GM18498 (cell line): ENCODE data around the gene PPARA.

ENCODE experiments used
- ATAC-seq: cut with Tn5 transposase; IDR thresholded peaks from one replicate; pipeline ENCODE4 v1.9.1; 2021; ENCODE audit warnings: mild to moderate bottlenecking, moderate library complexity; ENCODE audit not compliant: unreplicated experiment

Gene PPARA

DNA sequence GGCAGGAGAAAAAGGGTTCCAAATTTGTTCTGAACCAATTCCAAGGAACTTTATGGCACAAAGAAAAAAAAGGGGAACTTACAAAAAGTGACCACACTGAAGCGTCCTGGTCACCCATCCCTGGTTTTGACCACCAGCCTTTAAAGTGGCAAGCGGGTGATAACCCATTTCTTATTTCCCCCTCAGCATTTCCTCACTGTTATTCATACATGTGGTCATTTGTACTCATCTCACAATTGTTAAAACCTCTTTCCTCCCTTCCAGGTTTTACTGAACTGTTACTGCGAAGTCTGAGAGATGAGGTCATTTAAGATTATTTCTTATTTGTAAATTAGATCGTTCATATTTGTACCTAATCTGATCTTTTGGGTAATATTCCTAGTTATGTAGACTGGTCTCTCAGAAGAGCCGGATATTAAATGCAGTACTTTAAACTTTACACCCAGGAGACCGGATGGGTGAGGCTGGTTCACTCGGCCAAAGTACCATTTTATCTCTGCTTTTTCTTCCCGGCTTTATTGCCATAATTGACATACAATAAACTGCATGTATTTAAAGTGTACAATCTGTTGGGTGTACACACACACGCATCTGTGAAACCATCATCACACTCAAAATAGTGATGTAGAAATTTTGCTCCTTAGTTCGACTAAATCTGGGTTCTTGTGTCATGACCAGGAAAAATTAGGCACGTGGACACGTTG lies 52.7 kb downstream of the PPARA start:
- ATAC-seq: no peak

DNA sequence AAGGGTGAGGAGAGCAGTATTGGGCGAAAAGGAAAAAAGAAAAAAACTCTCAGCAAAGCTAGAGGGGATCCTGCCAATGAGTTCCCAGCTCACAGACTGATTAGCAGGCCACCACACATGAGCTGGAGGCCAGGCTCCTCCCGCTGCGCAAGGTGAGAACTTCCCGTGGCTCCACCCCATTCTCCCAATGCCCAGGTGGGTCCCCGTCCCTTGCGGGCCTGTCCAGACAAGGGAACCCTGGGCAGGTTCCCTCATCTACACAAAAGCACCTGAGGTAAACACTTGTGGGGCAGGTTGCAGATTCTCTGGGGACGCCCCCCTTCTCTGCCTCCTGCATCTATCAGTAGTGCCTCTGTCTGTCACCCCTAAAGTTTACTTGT lies 53.3 kb downstream of the PPARA start:
- no peak for ATAC-seq

DNA sequence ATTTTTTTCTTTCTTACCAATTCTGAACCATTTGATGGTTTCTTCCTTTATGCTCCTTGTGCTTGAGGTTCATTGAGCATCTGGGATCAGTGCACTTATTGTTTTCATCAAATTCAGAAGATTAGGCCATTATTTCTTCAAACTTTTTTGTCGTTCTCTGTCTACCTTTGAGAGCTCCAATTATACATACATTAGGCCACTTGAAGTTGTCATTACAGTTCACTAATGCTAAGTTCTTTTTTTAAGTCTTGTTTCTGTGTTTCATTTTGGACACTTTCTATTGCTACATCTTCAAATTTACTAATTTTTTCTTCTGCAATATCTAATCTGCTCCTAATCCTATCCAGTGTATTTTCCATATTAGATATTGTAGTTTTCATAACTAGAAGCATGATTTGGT lies 58.9 kb downstream of the PPARA start:
- ATAC-seq: no peak

DNA sequence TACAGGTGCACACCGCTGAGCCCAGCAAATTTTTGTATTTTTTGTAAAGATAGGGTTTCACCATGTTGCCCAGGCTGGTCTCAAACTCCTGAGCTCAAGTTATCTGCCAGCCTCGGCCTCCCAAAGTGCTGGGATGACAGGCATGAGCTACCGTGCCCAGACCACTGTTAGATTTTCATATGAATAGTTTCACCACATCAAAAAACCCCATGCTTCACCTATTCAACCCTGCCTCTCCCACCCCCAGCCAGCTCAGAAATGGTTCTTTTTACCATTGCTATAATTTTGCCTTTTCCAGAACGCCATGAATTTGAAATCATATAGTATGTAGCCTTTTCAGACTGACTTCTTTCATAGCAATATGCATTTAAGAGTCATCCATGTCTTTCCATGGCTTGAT lies 61.9 kb downstream of the PPARA start:
- ATAC-seq: no peak

DNA sequence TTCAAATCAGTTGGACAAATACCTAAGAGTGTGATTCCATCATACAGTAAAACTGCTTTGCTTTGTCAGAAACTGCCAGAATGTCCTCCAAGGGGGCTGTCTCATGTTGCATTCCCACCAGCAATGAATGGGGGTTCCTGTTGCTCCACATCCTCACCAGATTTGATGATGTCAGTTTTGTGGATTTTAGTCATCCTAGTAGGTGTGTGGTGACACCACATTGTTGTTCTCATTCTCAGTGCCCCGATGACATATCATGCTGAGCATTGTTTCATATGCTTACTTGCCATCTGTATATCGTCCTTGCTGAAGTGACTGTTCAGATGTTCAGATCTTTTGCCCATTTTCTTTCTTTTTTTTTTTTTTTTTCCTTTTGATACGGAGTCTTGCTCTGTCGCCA lies 62.7 kb downstream of the PPARA start:
- ATAC-seq: no peak

DNA sequence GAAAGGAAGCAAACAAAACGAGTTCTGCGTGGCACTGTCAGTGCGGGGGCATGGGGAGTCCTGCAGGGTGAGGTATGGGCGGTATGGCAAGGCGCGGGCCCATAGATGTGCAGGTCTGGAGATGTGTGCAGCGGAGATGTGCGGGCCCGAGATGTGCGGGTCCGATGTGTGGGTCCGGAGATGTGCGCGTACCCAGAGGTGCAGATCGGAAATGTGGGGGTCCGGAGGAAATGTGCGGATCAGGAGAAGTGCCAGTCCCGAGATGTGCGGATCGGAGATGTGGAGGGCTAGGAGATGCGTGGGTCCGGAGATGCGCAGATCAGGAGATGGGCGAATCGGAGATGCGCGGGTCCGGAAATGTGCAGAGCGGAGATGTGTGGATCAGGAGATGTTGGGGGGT lies 63.8 kb downstream of the PPARA start:
- ATAC-seq: no peak

DNA sequence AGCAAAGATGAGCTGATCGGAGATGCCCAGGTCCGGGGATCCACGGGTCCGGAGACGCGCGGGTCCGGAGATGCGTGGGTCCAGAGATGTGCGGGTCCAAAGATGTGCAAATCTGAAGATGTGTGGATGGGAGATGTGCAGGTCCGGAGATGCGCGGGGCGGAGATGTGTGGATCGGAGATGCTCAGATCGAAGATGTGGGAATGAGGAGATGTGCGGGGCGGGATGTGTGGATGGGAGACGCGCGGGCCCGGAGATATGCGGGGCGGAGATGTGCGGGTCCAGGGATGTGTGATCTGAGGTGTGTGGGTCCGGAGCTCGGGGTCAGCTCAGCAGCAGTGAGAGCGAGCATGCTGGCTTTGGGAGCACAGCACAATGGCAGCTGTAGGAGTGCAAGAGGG lies 64.3 kb downstream of the PPARA start:
- ATAC-seq: no peak

DNA sequence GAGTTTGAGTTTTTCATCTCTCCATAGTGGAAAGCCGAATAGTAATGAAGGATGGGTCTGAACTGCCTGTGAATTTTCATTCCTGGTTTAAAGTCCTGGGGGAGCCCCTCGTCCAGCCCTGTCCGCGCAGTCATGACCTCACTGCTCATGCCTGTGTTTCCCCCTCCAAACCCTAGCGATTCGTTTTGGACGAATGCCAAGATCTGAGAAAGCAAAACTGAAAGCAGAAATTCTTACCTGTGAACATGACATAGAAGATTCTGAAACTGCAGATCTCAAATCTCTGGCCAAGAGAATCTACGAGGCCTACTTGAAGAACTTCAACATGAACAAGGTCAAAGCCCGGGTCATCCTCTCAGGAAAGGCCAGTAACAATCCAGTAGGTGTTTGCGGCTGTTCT lies 69.3 kb downstream of the PPARA start:
- no peak for ATAC-seq

DNA sequence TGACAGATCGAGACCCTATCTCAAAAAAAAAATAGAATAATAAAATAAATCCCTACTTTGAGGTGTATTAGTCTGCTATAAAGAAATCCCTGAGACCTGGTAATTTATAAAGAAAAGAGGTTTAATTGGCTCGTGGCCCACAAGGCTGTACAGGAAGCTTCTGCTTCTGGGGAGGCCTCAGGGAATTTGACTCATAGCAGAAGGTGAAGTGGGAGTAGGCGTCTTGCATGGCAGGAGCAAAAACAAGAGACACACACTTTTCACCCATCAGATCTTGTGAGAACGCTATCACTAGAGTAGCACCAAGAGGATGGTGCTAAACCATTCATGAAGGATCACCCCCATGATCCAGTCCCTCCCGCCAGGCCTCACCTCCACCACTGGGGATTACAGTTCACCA lies 70.6 kb downstream of the PPARA start:
- no peak for ATAC-seq

DNA sequence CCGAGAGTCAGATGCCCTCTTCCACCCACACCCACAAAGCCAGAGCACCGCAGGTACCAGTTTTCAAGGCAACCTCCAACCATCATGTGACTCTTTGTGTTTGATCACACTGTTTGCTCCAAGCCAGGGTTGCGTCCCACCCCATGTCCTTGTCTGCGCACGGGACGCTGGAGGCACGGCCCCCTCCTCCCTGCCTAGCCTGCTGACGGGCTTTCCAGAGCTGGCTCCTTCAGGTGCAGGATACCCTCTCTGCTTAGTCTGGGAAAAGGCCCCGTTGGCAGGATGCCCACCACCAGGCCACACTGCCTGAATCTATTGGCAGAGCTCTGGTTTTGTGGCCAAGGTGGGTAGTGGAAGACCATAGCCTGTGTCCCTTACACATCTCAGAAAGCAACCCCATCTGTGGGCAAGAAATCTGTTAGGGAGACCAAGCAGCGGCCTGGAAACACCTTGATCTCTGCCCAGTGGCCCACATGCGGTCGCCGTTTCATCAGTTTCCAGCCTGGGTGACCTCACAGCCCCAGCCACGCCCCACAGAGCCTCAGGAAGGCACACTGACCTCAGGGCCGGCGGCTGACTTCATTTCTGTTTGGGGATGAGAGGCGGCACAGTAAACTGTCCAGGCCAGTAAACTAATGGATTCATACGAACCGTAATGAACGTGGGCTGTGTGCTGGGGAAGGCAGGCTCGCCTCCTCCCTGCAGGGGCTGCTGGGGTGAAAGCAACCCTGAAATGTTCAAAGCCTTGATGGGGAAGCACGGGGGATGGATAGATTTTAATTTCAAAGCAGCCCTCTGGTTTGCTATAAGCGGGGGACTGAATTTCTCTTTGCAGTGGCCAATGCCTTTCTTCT lies 73.9 kb downstream of the PPARA start:
- ATAC-seq: no peak

DNA sequence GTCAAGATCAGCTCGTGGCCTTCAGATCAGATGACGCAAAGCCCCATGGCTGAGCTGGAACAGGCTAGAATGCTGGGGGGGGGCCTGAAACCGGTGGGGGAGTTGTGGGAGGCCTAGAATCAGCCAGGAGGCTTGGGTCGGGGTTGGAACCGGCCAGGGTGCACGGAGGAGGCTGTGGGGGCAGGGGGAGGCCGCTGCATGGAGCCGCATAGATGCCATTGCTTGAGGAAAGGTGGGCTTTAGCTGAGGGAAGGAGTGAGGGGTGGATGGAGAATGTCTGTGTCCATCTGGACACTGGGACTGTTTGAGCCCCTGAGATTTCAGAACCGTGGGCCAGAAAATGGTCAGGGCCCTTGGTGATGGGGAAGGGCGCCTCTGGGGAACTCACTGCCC lies 74.6 kb downstream of the PPARA start:
- no peak for ATAC-seq

DNA sequence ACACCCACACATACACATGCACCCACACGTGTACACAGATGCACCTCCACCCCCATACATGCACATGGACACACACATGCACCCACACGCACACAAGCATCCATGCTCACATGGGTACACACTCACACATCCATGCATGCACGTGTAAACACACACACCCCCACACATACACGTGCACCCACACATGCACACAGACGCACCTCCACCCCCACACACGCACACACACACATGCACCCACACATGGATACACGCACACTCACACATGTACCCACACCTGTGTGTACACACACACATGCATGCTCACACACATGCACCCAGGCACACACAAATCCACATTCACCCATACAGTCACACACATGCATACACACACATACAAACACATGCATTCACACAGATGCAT lies 75.3 kb downstream of the PPARA start:
- no peak for ATAC-seq

DNA sequence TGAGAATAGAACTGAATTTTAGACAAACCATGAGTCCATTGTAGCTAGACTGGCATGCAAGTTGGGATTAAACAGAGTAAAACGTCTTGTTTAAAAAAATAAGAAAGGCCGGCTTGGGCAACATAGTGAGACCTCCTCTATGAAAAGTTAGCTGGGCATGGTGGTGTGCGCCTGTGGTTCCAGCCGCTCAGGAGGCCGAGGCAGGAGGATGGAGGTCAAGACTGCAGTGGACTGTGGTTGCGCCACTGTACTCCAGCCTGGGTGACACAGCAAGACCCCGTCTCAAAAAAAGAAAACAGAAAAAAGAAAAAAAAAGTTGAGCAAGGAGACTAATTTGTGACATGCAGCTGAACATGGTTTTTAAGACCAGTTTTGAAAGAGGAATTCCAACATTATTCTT lies 76.3 kb downstream of the PPARA start:
- no peak for ATAC-seq

DNA sequence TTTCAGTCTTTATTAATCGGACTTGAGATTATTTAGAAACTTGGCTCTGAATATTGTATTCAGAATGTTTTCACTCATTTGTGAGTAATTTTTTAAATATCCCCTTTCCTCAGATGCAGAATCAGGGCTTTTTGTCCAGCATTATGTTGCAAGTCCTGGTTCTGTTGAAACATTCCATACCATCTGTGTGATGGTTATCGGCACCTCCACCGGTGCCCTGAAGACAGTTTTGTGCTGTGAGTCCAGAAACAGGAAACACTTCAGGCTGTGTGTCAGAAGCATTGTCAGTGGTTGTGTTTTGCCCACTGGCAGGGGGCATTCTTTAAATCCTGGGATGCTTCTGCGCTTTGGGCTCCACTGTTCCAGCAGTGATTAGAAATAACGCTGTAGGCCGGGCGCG lies 79.4 kb downstream of the PPARA start:
- no peak for ATAC-seq

DNA sequence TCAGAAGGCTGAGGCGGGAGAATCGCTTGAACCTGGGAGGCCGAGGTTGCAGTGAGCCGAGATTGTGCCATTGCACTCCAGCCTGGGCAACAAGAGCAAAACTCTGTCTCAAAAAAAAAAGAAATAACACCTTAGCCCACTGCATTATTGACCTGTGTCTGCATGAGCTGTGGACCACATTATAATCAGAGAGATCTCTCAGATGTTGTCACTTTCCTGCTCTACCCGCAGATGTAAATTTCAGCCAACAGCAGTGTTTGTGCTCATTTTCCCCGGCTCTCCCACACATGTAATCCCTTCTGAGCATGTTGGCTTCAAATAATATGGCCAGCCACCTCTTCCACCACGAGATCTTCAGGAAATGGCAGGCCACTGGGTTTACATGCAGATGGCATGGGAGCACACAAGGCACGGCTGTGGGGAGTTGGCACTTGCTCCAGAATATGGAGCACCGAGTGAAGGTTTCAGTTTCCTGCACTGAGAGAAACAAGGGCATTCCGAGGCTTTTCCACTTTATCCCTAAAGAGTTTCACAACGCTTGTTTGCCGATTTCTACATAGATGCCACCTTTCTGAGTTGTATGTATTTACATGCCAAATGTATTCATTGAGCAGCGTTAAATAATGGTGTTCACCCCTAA lies 80.1 kb downstream of the PPARA start:
- no peak for ATAC-seq

DNA sequence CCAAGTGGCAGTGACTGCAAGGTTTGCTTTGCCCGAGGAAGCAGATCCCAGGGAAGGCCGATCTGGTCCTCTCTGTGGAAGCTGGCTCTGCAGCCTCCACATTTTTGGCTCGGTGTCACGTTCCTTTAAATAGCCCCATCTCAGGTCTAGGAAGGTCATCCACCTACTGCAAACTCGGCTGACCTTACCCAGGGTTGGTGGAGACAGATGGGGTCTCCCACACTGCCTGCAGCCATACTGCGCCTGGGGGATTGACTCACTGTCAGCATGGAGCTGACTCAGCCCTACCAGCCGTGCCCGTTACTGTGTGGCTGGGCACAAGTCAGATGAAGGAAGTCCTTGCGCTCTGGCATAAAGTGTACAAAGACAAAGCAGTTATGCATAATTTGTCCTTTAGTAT lies 82.9 kb downstream of the PPARA start:
- ATAC-seq: no peak

DNA sequence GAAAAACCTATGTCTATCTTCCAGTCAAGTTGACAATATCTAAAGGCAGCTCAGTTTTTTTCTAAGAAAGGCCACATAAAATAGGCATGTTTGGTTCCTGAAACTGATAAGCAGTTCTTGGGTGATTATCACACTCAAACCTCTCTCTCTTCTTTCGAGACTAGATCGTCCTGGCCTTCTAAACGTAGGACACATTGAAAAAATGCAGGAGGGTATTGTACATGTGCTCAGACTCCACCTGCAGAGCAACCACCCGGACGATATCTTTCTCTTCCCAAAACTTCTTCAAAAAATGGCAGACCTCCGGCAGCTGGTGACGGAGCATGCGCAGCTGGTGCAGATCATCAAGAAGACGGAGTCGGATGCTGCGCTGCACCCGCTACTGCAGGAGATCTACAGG lies 84.6 kb downstream of the PPARA start:
- no peak for ATAC-seq

DNA sequence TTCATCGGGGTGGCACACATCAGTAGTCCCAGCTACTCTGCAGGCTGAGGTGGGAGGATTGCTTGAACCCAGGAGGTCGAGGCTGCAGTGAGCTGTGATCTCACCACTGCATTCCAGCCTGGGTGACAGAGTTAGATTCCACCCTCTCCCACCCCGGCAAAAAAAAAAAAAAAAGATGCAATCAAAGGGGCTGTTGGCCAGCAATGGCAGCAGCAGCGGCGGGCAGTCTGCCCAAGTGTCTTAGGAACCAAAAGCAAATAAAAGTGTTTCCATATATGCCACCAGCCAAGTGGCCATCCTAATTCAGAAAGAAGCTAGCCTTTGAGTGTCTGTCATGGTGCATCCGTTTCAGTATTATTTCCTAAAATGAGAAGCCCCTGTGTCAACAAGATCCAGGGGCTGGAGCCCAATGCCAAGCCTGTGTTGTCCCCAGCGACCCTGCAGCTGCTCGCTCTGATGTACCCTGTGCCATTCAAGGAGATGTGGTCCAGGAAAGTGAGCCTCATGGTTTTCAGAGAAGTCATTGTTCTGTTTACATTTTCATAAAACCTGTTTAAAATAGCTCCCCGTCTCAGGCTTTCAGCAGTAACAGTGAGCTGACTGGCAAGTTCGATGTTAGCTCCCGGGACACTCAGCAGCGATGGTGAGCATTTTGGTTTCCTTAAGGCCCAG lies 87.3 kb downstream of the PPARA start:
- no peak for ATAC-seq

DNA sequence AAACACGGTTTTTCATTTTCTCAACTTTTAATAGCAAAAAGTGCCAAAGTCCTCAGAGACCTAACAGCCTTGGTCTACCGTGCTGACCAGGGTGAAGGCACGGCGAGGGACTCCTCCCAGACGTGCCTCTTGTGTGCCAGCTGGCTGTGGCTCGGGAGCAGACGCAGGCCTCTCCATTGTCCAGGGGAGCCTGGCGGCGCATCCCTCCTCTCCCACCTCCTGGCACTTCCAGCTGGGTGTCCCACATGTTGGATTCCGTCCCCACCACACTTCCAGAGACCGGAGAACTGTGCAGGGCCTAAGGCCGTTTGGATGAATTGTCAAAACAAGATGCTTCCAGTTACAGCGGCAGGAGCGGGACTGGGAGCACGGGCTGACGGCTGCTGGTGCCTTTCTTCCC lies 88.2 kb downstream of the PPARA start:
- ATAC-seq: no peak

DNA sequence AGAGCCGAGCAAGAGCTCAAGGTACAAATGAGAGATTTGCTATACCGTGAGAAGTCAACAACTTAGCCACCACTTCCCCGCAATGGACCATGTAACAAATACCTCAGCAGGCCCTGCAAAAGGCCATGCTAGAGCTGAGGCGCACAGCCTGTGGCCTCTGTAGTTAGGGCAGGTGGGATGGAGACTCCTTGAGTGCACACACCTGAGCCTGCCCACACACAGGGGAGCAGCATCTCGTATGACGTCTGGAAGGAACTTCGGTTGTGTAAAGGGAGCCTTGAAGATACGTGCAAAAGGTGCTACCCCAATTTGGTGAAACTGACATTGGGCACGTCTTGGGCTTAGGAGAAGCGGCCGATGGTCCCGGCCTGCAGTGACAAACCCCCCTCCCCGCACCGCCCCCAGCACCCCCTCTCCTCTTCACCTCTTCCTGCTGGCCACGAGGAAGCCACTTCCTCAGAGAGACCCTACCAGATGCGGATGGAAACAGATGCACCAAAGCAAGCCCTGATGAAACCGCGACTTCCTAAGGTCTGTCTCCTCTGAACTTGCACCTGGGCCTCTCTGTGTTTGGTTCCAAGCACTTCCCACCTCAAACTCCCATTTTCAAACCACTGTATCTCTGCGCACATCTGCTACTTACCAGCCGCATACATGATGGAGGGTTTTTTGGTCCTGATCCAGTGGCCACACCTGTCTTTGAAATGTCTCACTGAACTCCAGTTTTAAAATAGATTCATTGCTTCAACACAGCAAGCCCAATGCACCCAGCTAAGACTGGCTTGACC lies 89.1 kb downstream of the PPARA start:
- no peak for ATAC-seq

DNA sequence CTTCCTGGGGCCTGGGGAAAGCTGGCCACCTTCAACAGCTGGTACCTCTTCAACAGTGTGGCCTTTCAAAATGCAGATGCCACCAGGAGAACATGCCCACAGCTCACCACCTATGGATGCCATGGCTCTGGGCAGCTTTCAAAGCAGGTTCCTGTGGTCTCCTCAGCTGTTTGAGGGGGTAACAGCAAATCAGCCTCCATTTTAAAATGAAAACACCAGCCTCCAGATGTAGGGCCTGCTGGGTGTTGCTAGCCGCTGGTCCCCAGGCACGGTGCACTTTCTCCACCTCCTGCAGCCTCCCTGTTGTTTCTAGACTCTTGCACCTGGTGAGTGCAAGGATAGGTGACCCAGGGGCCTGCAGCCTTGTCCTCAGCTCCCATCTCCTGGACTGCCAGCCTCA lies 89.7 kb downstream of the PPARA start:
- no peak for ATAC-seq
